Effector memory CD4-positive, alpha-beta T cell (primary cell): ENCODE measurements around the gene CDKAL1.

Experiments used
- DNase-seq, 3 donors: peaks; one replicate each; pipeline ENCODE4 v3.0.0-alpha.2; 2020
- H3K27ac ChIP-seq: 2 replicates; pipeline ENCODE4 v1.7.0; 2013; ENCODE audit warnings: mild to moderate bottlenecking, low read length, moderate library complexity; ENCODE audit not compliant: insufficient read depth, poor library complexity, severe bottlenecking
- H3K27me3 ChIP-seq: replicated peaks from 2 replicates; pipeline ENCODE4 v1.7.0; 2013; ENCODE audit warnings: mild to moderate bottlenecking, low read length; ENCODE audit not compliant: insufficient read depth, control insufficient read depth, poor library complexity, severe bottlenecking
- H3K36me3 ChIP-seq: 2 replicates; pipeline ENCODE4 v1.7.0; 2013; ENCODE audit warnings: mild to moderate bottlenecking, low read length, moderate library complexity; ENCODE audit not compliant: control insufficient read depth, insufficient read depth
- H3K4me1 ChIP-seq: 2 replicates; pipeline ENCODE4 v1.7.0; 2013; ENCODE audit warnings: low read length, mild to moderate bottlenecking; ENCODE audit not compliant: control insufficient read depth, insufficient read depth, poor library complexity, severe bottlenecking
- H3K4me3 ChIP-seq: 2 replicates; pipeline ENCODE4 v1.7.0; 2013; ENCODE audit warnings: low read length, low read depth, mild to moderate bottlenecking; ENCODE audit not compliant: insufficient read depth, poor library complexity, severe bottlenecking
- H3K9me3 ChIP-seq: 2 replicates; pipeline ENCODE4 v1.7.0; 2013; ENCODE audit warnings: mild to moderate bottlenecking, low read length, moderate library complexity; ENCODE audit not compliant: control insufficient read depth

Gene CDKAL1

GRCh38 chr6:21278375-21278745 is 744.1 kb downstream of the CDKAL1 start:
- Histone ChIP-seq H3K4me3 (no peak overlapping the region), H3K9me3 (no peaks in the 10 kb centered on the region), H3K4me1 (no peaks in the 10 kb centered on the region), H3K36me3 (no peaks in the 10 kb centered on the region), H3K27me3 (no peaks in the 10 kb centered on the region), H3K27ac (no peak overlapping the region)
- DNase-seq: no peak

GRCh38 chr6:21279619-21280018 is 745.4 kb downstream of the CDKAL1 start:
- H3K9me3 ChIP-seq: no peaks in the 10 kb centered on the region
- DNase-seq: no peak
- H3K4me3 ChIP-seq: no peak overlapping the region
- no peaks in the 10 kb centered on the region for H3K4me1 ChIP-seq
- no peak overlapping the region for H3K27ac ChIP-seq
- no peaks in the 10 kb centered on the region for H3K27me3 ChIP-seq
- H3K36me3 ChIP-seq: no peaks in the 10 kb centered on the region

- no peaks in the 10 kb centered on the region for H3K36me3 ChIP-seq
- no peaks in the 10 kb centered on the region for H3K27me3 ChIP-seq
- H3K9me3 ChIP-seq: no peaks in the 10 kb centered on the region
- DNase-seq: no peak
- no peak overlapping the region for H3K27ac ChIP-seq
- no peaks in the 10 kb centered on the region for H3K4me1 ChIP-seq
- H3K4me3 ChIP-seq: no peak overlapping the region
These were observed 747.1 kb downstream of the CDKAL1 start for GRCh38 chr6:21281366-21281765.
